HepG2 (cell line): ENCODE results near the gene APOA1. TPM values are rescaled to one million over a fixed set of nuclear protein-coding genes. Genes with fewer than 3 reads are reported as not detected.

Experiments used
- ATAD3A ChIP-seq: sonication (generic); formaldehyde crosslinking; IDR thresholded peaks from 2 replicates; pipeline ENCODE4 v1.4.0; 2020; ENCODE audit warnings: missing genetic modification reagents
- ATF1 ChIP-seq: IDR thresholded peaks from 2 replicates; pipeline ENCODE4 v1.6.1; 2016; ENCODE audit warnings: mild to moderate bottlenecking, control low read depth
- BCL3 ChIP-seq: sonication (generic); formaldehyde crosslinking; IDR thresholded peaks from 2 replicates; pipeline ENCODE4 v1.5.1; 2020; ENCODE audit warnings: mild to moderate bottlenecking, missing genetic modification reagents, moderate library complexity
- BCLAF1 ChIP-seq: fragments of 450-650 bp; IDR thresholded peaks from 2 replicates; pipeline ENCODE4 v1.6.1; 2017; ENCODE audit warnings: mild to moderate bottlenecking
- CBX2 ChIP-seq, 2 experiments: fragments of 200-600 bp in 1 of 2; sonication (generic); formaldehyde crosslinking in 1 of 2; IDR thresholded peaks; 2 replicates each; pipeline versions ENCODE4 v1.7.0 to v1.8.1; 2018 to 2022; ENCODE audit warnings: low read depth in 2 of 2, low read length in 1 of 2, mild to moderate bottlenecking in 1 of 2, missing genetic modification reagents in 1 of 2
- CREB3 ChIP-seq: sonication (generic); formaldehyde crosslinking; IDR thresholded peaks from 2 replicates; pipeline ENCODE4 v1.5.0; 2020; ENCODE audit warnings: missing genetic modification reagents
- ISL2 ChIP-seq: sonication (generic); formaldehyde crosslinking; IDR thresholded peaks from 2 replicates; pipeline ENCODE4 v1.5.0; 2020; ENCODE audit warnings: missing genetic modification reagents
- MEIS1 ChIP-seq: sonication (generic); formaldehyde crosslinking; IDR thresholded peaks from 2 replicates; pipeline ENCODE4 v1.9.0; 2021; ENCODE audit warnings: mild to moderate bottlenecking, missing genetic modification reagents, moderate library complexity, borderline replicate concordance
- NFKBIZ ChIP-seq: IDR thresholded peaks from 2 replicates; pipeline ENCODE4 v1.6.1; 2018; ENCODE audit warnings: missing genetic modification reagents, missing compliant biosample characterization
- PATZ1 ChIP-seq: sonication (generic); formaldehyde crosslinking; IDR thresholded peaks from 2 replicates; pipeline ENCODE4 v1.4.0; 2020; ENCODE audit warnings: missing genetic modification reagents
- PAXIP1 ChIP-seq: sonication (generic); formaldehyde crosslinking; conservative IDR thresholded peaks from 2 replicates; pipeline ENCODE4 v1.4.0; 2020; ENCODE audit warnings: mild to moderate bottlenecking, missing genetic modification reagents, moderate library complexity
- SMARCC2 ChIP-seq: fragments of 450-650 bp; IDR thresholded peaks from 2 replicates; pipeline ENCODE4 v1.6.1; 2017; ENCODE audit warnings: antibody characterized with exemption, mild to moderate bottlenecking
- TAF15 ChIP-seq: fragments of 200-400 bp; formaldehyde crosslinking; IDR thresholded peaks from one replicate; pipeline ENCODE4 v1.6.1; 2018; ENCODE audit warnings: mild to moderate bottlenecking, low read depth, low read length; ENCODE audit not compliant: poor library complexity, severe bottlenecking
- ZNF333 ChIP-seq: sonication (generic); formaldehyde crosslinking; IDR thresholded peaks from 2 replicates; pipeline ENCODE4 v1.4.0; 2020; ENCODE audit warnings: mild to moderate bottlenecking, missing genetic modification reagents, borderline replicate concordance
- ZNF441 ChIP-seq: sonication (generic); formaldehyde crosslinking; IDR thresholded peaks from 2 replicates; pipeline ENCODE4 v1.7.0; 2021; ENCODE audit warnings: missing genetic modification reagents, borderline replicate concordance
- ZNF550 ChIP-seq: sonication (generic); formaldehyde crosslinking; IDR thresholded peaks from 2 replicates; pipeline ENCODE4 v1.4.0; 2020; ENCODE audit warnings: mild to moderate bottlenecking, missing genetic modification reagents, borderline replicate concordance
- ZNF740 ChIP-seq: sonication (generic); formaldehyde crosslinking; IDR thresholded peaks from 2 replicates; pipeline ENCODE4 v1.4.0; 2020; ENCODE audit warnings: missing genetic modification reagents
- polyA plus RNA-seq, 8 experiments: library from polyadenylated mRNA; depleted of rRNA in 3 of 8; stranded (reverse) in 7 of 8; unstranded in 1 of 8; fragments of >200 nt; fragmentation: Illumina TruSeq in 4 of 8; extraction: Trizol in 4 of 8; gene quantifications; 2 replicates each; pipeline versions ENCODE4 v1.2.1 to v1.2.3, GENCODE V29; 2011 to 2016; ENCODE audit warnings: low read depth in 4 of 8, missing spikeins in 1 of 8, mixed read lengths in 1 of 8; ENCODE audit not compliant: insufficient read depth in 1 of 8
- total RNA-seq, 5 experiments: library from RNA; depleted of rRNA; stranded (reverse); fragments of >200 nt; fragmentation: Illumina TruSeq; extraction: Trizol; gene quantifications; 2 replicates each; pipeline ENCODE4 v1.2.3, GENCODE V29; 2016; ENCODE audit warnings: low read depth in 1 of 5

APOA1 gene
- total and polyA plus RNA-seq, 2 of the 13 experiments (the other 11 are each of a cell fraction or from before 2014, with no cell fraction given), result 1,973 to 5,485 TPM

- peak; percentile 82; the same call in 1 of the 2 replicates for TF ChIP-seq ZNF441 (CRISPR knock-in tag)
- TF ChIP-seq BCLAF1, result no peak
- TF ChIP-seq ZNF740 (CRISPR knock-in tag), result no peak
- TF ChIP-seq PAXIP1 (CRISPR knock-in tag), result peak; percentile 96
- peak; percentile 85; the same call in 1 of the 2 replicates for TF ChIP-seq BCL3 (CRISPR knock-in tag)
- peak; percentile 24; the same call in 1 of the 2 replicates for TF ChIP-seq ZNF333
- no peak for TF ChIP-seq CBX2 (IDR thresholded peaks at IDR 0.05; ENCODE audit: low read depth, low read length)
- no peak for TF ChIP-seq CBX2 (CRISPR knock-in tag; IDR thresholded peaks at IDR 0.05; ENCODE audit: low read depth)
- TF ChIP-seq ATAD3A (CRISPR knock-in tag), result no peak
- peak; percentile 70; the same call in 1 of the 2 replicates for TF ChIP-seq ZNF550
- 0 out of 2 replicates have a peak, but pooled peaks have one; percentile 67 for TF ChIP-seq NFKBIZ
- peak; percentile 79; the same call in 1 of the 2 replicates for TF ChIP-seq ISL2
- no peak for TF ChIP-seq TAF15
- peak; percentile 97 for TF ChIP-seq PATZ1
- no peak for TF ChIP-seq CREB3 (CRISPR knock-in tag)
- TF ChIP-seq ATF1 (CRISPR knock-in tag), result 0 out of 2 replicates have a peak, but pooled peaks have one; percentile 40
- TF ChIP-seq MEIS1, result peak; percentile 96
- no peak for TF ChIP-seq SMARCC2
Observed at GRCh38 chr11:116826751-116827431, 10.5 kb downstream of the APOA1 start (continued).
